ENCODE measurements around the gene SCFD1. TPM values are rescaled to one million over a fixed set of nuclear protein-coding genes. Genes with fewer than 3 reads are reported as not detected.
"Not testable (repeated sequence)": the region's sequence is repeated elsewhere in the genome, so short reads cannot be mapped to it uniquely, and the experiment has no call there.

Gene SCFD1
- total RNA-seq, 1 experiment from 2014 or later, result 63.3 TPM

- no peak for DNase-seq (ENCODE audit: low read depth)
These were observed 51.0 kb downstream of the SCFD1 start for GRCh38 chr14:30673071-30673470.

GRCh38 chr14:30678926-30679431 lies 56.9 kb downstream of the SCFD1 start:
- no peak for DNase-seq (ENCODE audit: low read depth)

- DNase-seq (ENCODE audit: low read depth), result no peak
These were observed 57.9 kb downstream of the SCFD1 start for GRCh38 chr14:30680036-30680435.

- not testable (repeated sequence) for DNase-seq (ENCODE audit: low read depth)
These were observed 58.7 kb downstream of the SCFD1 start for GRCh38 chr14:30680776-30681175.

- DNase-seq (ENCODE audit: low read depth), result peak; percentile 8
These were observed 59.7 kb downstream of the SCFD1 start for GRCh38 chr14:30681752-30682355.

GRCh38 chr14:30690487-30691355 lies 68.6 kb downstream of the SCFD1 start:
- not testable (repeated sequence) for DNase-seq (ENCODE audit: low read depth)

- no peak for DNase-seq (ENCODE audit: low read depth)
These were observed 69.8 kb downstream of the SCFD1 start for GRCh38 chr14:30691751-30692398.

- no peak for DNase-seq (ENCODE audit: low read depth)
These were observed 70.5 kb downstream of the SCFD1 start for GRCh38 chr14:30692669-30693068.

- DNase-seq (ENCODE audit: low read depth), result no peak
These were observed 76.3 kb downstream of the SCFD1 start for GRCh38 chr14:30698463-30698862.

- DNase-seq (ENCODE audit: low read depth), result no peak
These were observed 84.6 kb downstream of the SCFD1 start for GRCh38 chr14:30706704-30707103.

GRCh38 chr14:30708157-30708556 lies 86.0 kb downstream of the SCFD1 start:
- DNase-seq (ENCODE audit: low read depth), result no peak

GRCh38 chr14:30709201-30709600 lies 87.1 kb downstream of the SCFD1 start:
- DNase-seq (ENCODE audit: low read depth), result no peak

- peak; percentile 22 for DNase-seq (ENCODE audit: low read depth)
These were observed 88.8 kb downstream of the SCFD1 start for GRCh38 chr14:30710876-30711275.

GRCh38 chr14:30719137-30719536 lies 97.0 kb downstream of the SCFD1 start:
- no peak for DNase-seq (ENCODE audit: low read depth)

GRCh38 chr14:30725763-30726162 lies 103.6 kb downstream of the SCFD1 start:
- no peak for DNase-seq (ENCODE audit: low read depth)

- DNase-seq (ENCODE audit: low read depth), result no peak
These were observed 106.4 kb downstream of the SCFD1 start for GRCh38 chr14:30728471-30728870.

GRCh38 chr14:30737916-30738315 lies 115.8 kb downstream of the SCFD1 start:
- DNase-seq (ENCODE audit: low read depth), result no peak

- no peak for DNase-seq (ENCODE audit: low read depth)
These were observed 116.9 kb downstream of the SCFD1 start for GRCh38 chr14:30738978-30739377.

- DNase-seq (ENCODE audit: low read depth), result no peak
These were observed 126.2 kb downstream of the SCFD1 start for GRCh38 chr14:30748343-30748742.

- peak; percentile 9 for DNase-seq (ENCODE audit: low read depth)
These were observed 129.7 kb downstream of the SCFD1 start for GRCh38 chr14:30751646-30752416.

- no peak for DNase-seq (ENCODE audit: low read depth)
These were observed 131.3 kb downstream of the SCFD1 start for GRCh38 chr14:30753452-30753851.

- DNase-seq (ENCODE audit: low read depth), result no peak
These were observed 132.7 kb downstream of the SCFD1 start for GRCh38 chr14:30754778-30755177.
